ENCODE measurements around the gene USP21.
"Not testable (repeated sequence)": the region's sequence is repeated elsewhere in the genome, so short reads cannot be mapped to it uniquely, and the experiment has no call there.

USP21 gene, protein sequence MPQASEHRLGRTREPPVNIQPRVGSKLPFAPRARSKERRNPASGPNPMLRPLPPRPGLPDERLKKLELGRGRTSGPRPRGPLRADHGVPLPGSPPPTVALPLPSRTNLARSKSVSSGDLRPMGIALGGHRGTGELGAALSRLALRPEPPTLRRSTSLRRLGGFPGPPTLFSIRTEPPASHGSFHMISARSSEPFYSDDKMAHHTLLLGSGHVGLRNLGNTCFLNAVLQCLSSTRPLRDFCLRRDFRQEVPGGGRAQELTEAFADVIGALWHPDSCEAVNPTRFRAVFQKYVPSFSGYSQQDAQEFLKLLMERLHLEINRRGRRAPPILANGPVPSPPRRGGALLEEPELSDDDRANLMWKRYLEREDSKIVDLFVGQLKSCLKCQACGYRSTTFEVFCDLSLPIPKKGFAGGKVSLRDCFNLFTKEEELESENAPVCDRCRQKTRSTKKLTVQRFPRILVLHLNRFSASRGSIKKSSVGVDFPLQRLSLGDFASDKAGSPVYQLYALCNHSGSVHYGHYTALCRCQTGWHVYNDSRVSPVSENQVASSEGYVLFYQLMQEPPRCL

DNA sequence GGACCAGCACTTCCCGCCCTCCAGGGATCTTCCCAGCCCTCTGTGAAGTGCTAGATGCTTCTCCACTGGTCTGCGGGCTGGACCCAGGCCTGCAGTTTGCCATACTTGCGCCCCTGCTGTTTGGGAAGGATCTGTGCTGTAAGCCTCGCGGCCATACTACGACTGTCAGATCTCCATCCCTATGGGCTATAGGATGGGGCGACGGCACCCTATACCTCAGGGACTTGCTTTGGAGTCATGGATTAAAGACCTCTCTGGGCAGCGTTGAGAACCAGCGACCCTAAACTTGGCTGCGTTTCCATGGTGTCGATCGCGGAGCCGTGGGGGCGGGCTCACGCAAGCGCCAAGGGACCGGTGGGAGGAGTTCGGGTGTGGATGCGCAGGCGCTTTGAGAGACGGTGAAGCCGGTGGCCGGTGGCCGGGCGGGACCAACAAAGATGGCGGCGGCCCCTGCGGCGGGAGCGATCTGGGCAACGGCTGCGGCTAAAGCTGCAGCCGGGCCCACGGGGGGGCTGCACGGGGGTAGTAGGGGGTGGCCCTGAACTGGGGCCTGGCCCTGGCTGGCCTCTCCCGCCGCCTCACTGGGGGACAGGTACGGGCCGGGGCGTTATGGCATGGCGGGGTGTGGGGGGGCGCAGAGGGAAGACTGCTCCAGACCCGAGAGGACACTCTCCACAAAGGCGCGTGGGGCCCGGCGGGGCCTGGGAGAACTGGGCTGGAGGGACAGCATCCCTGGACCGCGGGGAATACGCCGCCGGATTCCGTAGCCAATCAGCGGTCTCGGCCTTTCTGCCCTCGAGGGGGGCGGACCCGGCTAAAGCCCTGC is at the start of gene USP21:
USP21 (plus strand) TSS at position 414 of the 826 bp plus-strand sequence. CDS start 1,141 bp downstream, outside the sequence.
- peak; percentile 90 for DNase-seq

DNA sequence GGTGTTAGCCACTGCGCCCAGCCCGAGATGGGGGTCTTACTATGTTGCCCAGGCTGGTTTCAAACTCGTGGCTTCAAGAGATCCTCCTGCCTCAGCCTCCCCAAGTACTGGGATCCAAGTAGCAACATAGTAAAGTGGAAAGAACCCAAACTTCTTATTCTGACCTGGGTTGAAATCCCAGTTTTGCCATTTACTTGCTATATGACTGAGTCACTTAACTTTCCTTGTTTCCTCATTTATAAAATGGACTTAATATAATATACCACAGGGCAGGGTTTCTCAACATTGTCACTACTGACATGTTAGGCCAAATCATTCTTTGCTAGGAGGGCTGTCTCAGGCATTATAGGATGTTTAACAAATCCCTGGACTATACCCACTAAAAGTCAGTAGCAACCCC is 48.2 kb upstream of the USP21 start:
- no peak for DNase-seq

DNA sequence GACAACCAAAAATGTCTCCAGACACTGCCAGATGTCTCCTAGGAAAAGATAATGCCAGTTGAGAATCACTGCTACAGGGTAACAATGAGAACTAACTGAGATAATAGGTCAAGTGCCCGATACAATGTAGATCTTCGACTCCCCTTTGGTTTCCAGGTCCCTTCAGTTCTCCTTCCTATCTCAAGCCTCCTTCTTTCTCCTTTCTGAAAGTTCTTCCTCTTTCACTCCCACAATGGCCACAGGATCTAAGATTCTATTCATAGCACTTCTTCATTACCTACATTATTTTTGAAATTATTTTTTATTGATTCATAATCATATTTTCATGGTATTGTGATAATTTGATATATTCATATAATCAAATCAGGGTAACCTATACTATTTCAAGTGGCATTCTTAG is 47.8 kb upstream of the USP21 start:
- no peak for DNase-seq

DNA sequence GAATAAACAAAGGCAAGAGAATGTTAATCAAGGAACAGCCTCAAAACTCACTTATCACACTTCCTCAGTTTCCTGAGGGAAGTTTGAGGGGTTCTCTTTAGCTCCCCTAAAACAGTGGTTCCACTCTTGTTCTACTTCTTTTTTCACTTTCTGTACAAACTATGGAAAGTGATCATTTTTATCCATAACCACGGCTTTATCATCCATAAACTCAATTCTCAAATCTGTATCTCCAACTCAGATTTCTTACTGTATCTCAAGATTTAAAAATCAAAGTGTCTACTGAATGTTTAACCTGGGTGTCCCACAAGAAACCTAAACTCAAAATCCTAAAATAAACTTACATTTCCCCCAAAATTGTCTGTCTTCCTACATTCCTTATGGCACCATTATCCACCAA is 45.4 kb upstream of the USP21 start:
- no peak for DNase-seq

DNA sequence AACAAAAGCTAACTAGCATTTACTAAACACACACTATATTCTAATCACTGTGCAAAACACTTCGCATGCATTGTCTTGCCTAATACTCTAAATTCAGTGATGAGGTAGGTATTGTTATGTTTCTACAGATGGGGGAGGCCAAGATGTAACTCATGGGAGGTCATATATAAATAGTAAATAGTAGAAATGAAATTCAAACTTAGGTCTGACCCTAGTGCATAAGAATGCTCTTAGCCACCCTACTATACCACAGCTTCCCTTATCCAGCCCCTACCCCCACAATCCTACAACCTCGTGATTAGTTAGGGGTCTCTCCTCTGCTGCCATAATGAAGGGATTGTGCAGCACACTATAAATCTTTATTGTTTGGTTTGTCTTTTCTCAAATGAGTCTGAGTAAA is 44.7 kb upstream of the USP21 start:
- DNase-seq: no peak

DNA sequence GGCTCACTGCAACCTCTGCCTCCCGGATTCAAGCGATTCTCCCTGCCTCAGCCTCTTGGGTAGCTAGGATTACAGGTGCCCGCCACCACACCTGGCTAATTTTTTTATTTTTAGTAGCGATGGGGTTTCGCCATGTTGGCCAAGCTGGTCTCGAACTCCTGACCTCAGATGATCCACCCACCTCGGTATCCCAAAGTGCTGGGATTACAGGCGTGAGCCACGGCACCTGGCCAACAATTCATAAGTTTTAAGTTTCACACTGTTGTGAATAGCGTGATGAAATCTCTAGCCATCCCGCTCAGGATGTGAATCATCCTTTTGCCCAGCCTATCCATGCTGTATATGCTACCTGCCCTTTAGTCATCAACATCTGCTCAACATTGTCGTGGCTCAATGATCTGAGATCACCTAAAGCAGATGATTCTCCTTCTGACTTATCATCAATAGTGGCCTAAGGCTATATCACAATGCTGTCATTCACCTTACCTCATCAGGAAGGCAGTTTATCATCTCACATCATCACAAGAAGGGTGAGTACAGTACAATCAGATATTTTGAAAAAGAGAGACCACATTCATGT is 44.1 kb upstream of the USP21 start:
- no peak for DNase-seq

DNA sequence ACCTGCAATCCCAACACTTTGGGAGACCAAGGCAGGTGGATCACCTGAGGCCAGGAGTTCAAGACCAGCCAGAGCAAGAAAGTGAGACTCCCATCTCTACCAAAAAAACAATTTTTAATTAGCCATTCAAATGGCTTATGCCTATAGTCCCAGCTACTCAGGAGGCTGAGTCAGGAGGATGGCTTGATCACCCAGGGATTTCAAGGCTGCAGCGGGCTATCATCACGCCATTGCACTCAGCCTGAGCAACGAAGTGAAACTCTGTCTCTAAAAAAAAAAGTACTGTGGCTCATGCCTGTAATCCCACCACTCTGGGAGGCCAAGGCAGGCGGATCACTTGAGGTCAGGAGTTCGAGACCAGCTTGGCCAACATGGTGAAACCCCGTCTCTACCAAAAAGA is 43.3 kb upstream of the USP21 start:
- not testable (repeated sequence) for DNase-seq

DNA sequence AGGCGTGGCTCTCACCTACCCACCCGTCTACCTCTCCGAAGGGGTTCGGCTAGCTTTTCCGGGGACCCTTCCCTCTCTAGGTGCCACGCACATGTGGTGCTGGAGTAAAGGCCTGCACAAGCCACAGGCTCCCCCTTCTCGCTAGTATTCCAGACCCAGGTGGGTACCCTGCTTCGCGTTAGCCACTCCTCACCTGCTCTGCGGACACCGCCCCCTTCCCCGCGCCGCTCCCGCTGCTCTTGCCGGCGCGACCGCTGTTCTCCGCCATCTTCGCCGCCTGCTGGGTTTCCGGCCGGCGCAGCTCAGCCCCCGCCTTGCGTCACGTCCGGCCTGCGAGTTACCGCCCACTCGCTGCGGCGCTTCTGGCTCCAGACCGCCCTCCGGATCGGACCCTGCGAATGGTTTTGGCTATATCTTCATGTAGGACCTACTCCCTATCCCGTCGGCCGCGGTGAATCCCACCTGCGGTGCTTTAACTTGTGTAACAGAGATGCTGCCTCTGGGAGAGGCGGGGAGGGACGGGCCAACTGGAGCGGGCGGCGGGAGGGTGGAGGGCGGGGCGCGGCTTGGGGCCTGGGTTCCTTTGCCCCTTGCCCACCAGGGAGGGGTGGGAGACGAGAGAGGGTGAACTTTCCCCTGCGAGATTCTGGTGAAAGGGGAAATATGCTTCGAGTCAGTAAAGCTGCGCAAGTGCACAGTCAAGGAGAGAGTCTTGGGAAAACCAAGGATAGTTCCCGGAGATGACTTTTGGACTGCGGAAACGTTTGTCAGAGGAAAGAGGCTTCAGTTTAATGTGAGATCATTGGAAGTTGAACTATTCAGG is 41.3 kb upstream of the USP21 start, which contains the start of the genes NIT1 and PFDN2:
NIT1 (plus strand) TSS at position 347 of the 823 bp plus-strand sequence; CDS start at position 419, 72 bp downstream.
PFDN2 (minus strand) TSS at position 279 of the 823 bp plus-strand sequence; CDS start at position 268, 11 bp downstream.
- peak; percentile 85 for DNase-seq

DNA sequence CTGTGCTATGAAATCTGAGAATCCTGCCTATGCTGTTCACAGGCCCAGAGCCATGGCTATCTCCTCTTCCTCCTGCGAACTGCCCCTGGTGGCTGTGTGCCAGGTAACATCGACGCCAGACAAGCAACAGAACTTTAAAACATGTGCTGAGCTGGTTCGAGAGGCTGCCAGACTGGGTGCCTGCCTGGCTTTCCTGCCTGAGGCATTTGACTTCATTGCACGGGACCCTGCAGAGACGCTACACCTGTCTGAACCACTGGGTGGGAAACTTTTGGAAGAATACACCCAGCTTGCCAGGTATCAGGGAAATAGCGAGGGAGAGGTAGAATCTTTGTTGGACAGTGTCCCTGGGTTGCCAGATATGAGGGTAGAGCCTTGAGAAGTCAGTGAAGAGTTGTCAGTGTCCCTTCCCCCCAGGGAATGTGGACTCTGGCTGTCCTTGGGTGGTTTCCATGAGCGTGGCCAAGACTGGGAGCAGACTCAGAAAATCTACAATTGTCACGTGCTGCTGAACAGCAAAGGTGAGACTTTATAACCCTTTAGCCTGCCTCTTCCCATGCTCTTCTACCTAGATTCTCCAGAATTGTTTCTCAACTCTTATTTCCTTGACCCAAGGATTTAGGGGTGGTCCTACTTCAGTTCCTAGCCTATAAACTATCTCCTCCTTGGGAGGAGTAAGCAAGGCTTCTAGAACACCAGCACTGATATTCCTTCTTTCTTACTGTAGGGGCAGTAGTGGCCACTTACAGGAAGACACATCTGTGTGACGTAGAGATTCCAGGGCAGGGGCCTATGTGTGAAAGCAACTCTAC is 40.0 kb upstream of the USP21 start:
- DNase-seq: peak; percentile 57

DNA sequence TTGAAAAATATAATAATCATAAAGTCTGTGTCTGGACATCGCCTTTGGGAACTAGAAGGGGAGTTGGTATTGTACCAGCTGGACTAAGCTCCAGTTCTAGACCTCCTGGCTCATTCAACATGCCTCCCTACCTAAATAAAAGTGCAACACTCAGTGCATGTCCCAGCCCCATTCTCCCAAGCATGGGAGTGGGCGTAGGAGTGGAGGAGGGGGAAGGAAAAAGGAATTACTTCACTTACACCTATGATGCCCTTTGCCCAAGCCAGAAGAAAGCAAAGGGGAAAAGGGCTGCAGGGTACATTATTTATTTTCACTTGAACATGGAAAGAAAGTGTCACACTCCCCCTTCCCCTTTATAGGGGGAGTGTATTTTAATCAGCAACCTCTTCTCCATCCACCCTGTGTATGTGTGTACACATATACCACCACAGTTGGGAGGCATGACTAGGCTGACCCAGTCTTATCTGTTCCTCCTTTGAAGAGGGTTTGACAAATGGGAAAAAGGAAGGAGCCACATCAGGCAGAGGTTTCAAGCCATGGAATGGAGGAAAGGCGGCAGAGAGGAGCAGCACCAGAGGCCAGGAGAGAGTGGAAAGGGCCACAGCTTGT is 38.2 kb upstream of the USP21 start:
- DNase-seq: no peak

DNA sequence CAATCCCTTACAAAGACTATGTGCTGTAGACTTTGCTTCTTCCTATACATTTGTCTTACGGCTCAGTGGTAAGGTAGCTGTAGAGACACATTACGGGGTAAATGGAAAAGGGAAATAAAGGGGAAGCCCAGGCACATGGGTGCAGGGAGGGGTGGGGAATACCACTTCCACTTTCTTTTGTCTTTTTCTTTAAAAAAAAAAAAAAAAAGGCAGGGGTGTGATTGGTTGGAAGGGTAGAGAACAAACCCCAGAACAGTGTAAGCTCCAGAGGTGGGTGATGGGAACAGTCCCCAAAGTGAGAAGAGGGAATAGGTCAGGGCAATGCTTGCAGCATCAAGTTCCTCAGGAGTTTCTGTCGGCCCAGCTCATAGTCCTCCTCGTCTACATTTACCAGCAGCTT is 37.5 kb upstream of the USP21 start:
- DNase-seq: no peak

DNA sequence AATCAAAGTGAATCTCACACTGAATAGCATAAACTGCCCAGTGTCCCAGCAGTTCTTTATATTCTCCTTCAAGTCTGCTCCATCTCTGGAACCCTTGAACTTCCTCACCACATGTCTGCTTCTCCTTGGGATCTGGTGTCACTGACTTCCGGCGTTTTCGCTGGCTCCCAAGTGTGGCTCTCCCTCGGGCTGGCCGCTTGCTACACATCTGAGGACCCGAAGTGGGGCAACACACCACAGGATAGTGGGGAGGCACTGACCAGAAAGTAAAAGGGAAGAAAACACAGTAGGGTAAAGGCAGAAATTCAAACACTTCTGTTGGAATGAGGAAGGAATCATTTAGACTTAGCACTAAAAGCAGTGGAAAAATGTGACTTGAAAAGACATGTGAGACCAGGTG is 36.3 kb upstream of the USP21 start:
- DNase-seq: no peak

DNA sequence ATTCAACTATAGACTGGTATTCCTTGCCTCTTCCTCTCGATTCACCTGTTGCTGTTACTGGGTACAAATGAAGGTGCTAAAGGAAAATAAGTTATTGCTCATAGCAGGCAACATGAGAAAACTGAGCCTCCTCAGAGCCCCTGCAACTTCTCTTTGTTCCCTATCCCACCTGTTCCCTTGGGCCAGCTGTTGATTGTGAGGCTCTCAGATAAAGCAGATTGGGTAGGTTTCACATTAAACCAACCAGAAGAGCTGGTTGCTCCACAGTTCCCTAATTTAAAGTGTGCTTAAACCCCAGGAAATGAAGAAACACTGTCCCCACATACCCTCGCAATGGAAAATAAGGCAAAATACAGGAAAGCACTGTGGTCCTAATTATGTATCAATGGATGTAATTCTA is 31.7 kb upstream of the USP21 start:
- DNase-seq: no peak

DNA sequence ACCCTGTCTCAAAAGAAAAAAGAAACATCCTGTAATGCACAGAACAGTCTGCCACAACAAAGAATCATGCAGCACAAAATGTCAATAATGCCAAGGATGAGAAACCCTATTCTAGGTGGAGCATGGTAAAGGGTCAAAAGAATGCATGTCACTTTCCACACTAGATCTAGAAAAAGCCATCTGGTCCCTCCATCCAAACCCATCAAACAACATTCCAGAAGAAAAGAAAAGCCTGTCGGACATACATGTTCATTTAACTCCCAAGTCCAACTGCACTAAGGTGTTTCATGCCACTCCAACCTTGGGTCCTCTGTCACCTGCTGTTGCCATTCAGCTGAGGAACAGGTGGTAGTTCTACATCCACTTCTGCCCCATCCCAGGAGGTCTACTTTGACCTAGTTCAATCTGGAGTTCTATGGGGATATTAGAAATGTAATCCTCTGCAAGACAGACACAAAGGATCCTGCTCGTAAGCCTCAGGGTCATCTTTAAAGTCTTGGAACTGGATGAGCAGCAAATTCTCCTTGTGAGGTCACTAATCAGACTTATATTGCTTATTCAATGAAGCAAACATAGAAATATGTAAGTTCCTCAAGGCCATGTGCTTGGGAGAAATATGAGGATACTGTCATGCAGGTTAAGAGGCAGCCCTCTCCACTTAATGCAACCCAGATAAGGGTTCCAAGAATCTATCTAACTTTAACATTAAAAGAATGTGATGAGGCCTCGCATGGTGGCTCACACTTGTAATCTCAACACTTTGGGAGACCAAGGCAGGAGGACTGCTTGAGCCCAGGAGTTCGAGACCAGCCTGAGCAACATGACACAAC is 30.5 kb upstream of the USP21 start:
- DNase-seq: no peak

DNA sequence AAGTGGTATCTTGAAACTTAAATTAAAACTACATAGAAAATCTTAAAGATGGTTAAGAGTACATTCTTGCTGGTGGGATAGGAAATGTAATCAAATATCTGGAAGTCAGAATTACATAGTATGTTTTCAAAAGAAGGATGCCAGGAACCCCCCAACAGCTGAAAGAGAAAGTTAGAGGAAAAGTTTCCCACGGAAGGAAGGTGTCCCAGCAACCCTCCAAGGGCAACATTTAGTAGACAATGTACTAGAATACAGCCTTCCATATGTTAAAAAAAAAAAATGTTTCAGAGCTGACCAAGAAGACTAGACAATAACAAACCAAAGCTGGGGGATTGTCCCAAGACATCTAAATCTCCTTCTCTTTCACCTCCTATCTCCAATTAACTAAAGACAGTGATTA is 29.0 kb upstream of the USP21 start:
- no peak for DNase-seq

DNA sequence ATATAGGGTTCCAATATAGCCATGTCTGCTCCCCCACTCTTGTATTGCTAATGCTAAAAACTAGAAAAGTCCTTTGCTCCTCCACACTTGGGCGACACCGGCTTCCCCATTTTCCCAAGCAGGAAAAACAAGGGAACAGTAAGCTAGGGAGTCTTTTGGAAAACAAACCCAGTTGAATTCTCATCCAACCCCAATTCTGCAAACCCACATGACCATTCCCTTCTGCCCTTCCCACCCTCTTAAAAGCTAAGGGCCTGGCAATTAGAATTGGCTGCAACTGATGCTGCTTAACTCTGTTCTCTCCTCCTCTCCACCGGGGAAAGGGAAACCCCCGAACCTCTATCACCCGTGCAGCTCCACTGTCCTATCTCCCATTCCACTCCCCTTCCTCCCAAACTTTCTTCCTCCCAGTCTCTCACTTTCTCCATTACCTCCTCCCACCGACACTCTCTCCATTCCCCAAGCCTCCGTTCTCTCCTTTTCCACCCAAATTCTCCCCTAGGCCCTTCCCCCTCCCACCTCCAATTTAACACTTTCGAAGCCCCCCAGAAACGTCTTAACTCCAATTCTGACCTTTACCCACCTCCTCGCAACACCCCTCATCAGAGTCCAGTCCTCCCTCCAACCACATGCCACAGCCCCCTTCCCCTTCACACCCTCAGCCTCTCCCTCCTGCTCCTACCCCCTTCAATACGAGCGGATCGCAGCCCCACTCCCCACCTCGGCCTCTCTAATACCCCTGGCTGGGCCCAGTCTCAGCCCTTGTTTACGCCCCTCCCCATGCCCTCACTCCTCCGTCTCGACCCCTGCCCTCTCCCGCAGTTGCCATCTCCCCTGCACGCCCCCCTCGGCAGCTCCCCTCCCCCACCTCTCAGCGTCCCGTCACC is 27.5 kb upstream of the USP21 start:
- DNase-seq: no peak

DNA sequence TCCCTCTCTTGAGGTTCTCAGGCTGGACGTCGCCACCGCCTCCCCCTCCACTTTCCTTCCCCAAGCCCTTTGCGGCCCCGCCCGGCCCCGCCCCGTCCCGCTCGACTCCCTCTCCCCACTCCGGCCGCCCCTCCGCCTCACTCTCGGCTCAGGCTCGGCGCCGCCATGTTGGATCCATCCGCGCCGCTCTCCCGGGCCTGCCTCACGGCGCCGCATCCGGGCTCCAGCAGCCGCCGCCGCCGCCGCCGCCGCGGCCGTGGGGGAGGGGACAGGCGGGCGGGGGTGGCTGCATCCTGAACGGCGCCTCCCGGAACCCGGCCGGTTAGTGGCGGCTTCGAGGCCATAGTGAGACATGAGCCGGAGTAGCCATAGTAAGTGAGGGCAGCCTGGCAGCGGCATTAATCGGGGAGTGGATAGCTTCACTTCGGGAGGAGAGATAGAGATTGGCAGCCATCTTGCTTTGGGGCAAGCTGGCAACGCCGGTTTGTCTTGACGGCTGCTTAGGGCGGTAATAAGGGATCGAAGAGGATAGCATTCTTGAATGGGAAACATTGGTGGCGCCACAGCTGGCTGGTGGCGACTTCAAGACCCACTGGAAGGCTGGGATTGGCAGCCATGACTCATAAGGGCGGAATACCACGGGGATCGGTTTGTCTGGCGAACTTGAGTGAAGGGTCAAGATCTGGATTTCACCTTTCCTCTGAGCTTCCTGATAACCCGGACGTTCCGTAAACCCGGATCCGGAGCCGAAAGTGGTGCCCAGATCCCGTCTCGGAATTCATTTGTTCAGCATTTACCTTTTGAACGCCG is 26.7 kb upstream of the USP21 start, which contains the start of gene DEDD:
DEDD (minus strand) TSS at position 258 of the 810 bp plus-strand sequence. CDS start 8,205 bp downstream, outside the sequence.
- DNase-seq: peak; percentile 86

All from stimulated activated CD4-positive, alpha-beta T cell treated with anti-CD3 and anti-CD28 coated beads, Interleukin-12 subunit alpha, Interleukin-12 subunit beta, amount 100 ng/mL, for 4 hours (primary cell).